ENCODE data around the gene KIF3B. TPM values are rescaled to one million over a fixed set of nuclear protein-coding genes. Genes with fewer than 3 reads are reported as not detected.

The KIF3B gene
- total and polyA plus RNA-seq, 2 of the 13 experiments (the other 11 are each of a cell fraction or from before 2014, with no cell fraction given) = 23.6 to 28.8 TPM

DNA sequence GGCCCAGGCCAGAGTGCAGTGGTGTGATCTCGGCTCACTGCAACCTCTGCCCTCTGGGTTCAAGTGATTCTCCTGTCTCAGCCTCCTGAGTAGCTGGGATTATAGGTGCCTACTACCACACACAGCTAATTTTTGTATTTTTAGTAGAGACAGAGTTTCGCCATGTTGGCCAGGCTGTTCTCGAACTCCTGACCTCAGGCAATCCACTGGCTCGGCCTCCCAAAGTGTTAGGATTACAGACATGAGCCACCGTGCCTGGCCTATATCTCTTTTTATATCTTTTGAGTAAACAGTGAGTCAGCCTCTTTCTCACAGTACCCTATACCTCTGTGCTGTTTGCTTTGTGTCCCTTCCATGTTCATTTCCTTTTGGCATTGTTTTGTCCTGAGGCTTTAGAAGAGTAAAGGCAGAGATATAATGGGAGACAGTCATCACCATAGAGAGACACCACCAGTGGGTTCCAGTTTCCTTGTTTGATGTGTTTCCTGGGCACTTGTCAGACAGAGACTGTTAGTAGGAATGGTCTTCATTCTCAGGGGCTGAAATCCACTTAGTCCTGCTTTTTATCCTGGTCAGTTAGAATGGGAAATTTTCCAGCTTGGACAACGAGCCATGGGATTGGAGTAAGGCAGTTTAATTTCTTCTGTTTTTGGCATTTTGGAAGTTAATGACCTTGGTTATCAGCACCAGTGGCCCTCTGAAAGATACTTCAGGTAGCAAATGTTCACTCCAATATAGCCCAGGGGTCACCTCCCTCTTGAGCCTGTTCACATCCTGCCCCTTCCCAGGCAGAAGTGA, 48.5 kb downstream of the KIF3B start (continued):
- TF ChIP-seq, protein P1, sequence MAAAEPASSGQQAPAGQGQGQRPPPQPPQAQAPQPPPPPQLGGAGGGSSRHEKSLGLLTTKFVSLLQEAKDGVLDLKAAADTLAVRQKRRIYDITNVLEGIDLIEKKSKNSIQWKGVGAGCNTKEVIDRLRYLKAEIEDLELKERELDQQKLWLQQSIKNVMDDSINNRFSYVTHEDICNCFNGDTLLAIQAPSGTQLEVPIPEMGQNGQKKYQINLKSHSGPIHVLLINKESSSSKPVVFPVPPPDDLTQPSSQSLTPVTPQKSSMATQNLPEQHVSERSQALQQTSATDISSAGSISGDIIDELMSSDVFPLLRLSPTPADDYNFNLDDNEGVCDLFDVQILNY (CRISPR knock-in tag; conservative IDR thresholded peaks at IDR 0.05) = no peak
- TF ChIP-seq, protein P2, sequence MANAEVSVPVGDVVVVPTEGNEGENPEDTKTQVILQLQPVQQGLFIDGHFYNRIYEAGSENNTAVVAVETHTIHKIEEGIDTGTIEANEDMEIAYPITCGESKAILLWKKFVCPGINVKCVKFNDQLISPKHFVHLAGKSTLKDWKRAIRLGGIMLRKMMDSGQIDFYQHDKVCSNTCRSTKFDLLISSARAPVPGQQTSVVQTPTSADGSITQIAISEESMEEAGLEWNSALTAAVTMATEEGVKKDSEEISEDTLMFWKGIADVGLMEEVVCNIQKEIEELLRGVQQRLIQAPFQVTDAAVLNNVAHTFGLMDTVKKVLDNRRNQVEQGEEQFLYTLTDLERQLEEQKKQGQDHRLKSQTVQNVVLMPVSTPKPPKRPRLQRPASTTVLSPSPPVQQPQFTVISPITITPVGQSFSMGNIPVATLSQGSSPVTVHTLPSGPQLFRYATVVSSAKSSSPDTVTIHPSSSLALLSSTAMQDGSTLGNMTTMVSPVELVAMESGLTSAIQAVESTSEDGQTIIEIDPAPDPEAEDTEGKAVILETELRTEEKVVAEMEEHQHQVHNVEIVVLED (CRISPR knock-in tag; IDR thresholded peaks at IDR 0.05; ENCODE audit: borderline replicate concordance) = no peak
- no peak for TF ChIP-seq TEAD2 (CRISPR knock-in tag; IDR thresholded peaks at IDR 0.05)
- TF ChIP-seq HOXA7 (CRISPR knock-in tag; IDR thresholded peaks at IDR 0.05) = no peak
- TF ChIP-seq ASH2L (IDR thresholded peaks at IDR 0.05; ENCODE audit: insufficient read length, low read depth, low read length) = peak; percentile 66
- no peak for TF ChIP-seq ZFP36 (IDR thresholded peaks at IDR 0.05; ENCODE audit: borderline replicate concordance, low read depth, low read length, partially characterized antibody)
- no peak for TF ChIP-seq ZNF616 (CRISPR knock-in tag; IDR thresholded peaks at IDR 0.05; ENCODE audit: low read depth)
- 0 out of 2 replicates have a peak, but pooled peaks have one; percentile 75 for TF ChIP-seq ZNF878 (CRISPR knock-in tag; IDR thresholded peaks at IDR 0.05)
- TF ChIP-seq, protein P3, sequence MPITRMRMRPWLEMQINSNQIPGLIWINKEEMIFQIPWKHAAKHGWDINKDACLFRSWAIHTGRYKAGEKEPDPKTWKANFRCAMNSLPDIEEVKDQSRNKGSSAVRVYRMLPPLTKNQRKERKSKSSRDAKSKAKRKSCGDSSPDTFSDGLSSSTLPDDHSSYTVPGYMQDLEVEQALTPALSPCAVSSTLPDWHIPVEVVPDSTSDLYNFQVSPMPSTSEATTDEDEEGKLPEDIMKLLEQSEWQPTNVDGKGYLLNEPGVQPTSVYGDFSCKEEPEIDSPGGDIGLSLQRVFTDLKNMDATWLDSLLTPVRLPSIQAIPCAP (CRISPR knock-in tag; IDR thresholded peaks at IDR 0.05; ENCODE audit: low read depth) = no peak; the same call in 1 of the 2 replicates
- no peak for TF ChIP-seq ZNF282 (IDR thresholded peaks at IDR 0.05; ENCODE audit: partially characterized antibody)
- TF ChIP-seq SIX1 (CRISPR knock-in tag; IDR thresholded peaks at IDR 0.05; ENCODE audit: borderline replicate concordance) = peak; percentile 74; the same call in 1 of the 2 replicates
- no peak for TF ChIP-seq TMF1 (CRISPR knock-in tag; IDR thresholded peaks at IDR 0.05; ENCODE audit: low read depth)
- TF ChIP-seq, protein P4, sequence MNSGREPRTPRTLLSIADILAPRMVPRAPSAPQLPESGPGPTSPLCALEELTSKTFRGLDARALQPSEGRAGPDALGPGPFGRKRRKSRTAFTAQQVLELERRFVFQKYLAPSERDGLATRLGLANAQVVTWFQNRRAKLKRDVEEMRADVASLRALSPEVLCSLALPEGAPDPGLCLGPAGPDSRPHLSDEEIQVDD (CRISPR knock-in tag; IDR thresholded peaks at IDR 0.05; ENCODE audit: borderline replicate concordance) = no peak
- peak; percentile 95 for TF ChIP-seq ZNF792 (CRISPR knock-in tag; IDR thresholded peaks at IDR 0.05)
- TF ChIP-seq ZFP36L1 (CRISPR knock-in tag; IDR thresholded peaks at IDR 0.05) = no peak; the same call in 1 of the 2 replicates
- no peak for TF ChIP-seq ZNF224 (CRISPR knock-in tag; IDR thresholded peaks at IDR 0.05)
- peak; percentile 45; the same call in 1 of the 2 replicates for TF ChIP-seq ZNF33A (CRISPR knock-in tag; IDR thresholded peaks at IDR 0.05; ENCODE audit: borderline replicate concordance)
- TF ChIP-seq ZNF496 (CRISPR knock-in tag; IDR thresholded peaks at IDR 0.05; ENCODE audit: insufficient replicate concordance) = no peak
- TF ChIP-seq ZNF3 (CRISPR knock-in tag; IDR thresholded peaks at IDR 0.05) = no peak
- TF ChIP-seq, protein P5, sequence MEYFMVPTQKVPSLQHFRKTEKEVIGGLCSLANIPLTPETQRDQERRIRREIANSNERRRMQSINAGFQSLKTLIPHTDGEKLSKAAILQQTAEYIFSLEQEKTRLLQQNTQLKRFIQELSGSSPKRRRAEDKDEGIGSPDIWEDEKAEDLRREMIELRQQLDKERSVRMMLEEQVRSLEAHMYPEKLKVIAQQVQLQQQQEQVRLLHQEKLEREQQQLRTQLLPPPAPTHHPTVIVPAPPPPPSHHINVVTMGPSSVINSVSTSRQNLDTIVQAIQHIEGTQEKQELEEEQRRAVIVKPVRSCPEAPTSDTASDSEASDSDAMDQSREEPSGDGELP (IDR thresholded peaks at IDR 0.05; ENCODE audit: borderline replicate concordance, low read depth) = no peak
- no peak; the same call in 1 of the 2 replicates for TF ChIP-seq SPEN (CRISPR knock-in tag; IDR thresholded peaks at IDR 0.05; ENCODE audit: low read depth)
- no peak for TF ChIP-seq ZNF234 (CRISPR knock-in tag; conservative IDR thresholded peaks at IDR 0.05)
- TF ChIP-seq KDM5A (IDR thresholded peaks at IDR 0.05; ENCODE audit: borderline replicate concordance, low read length) = no peak
- peak; percentile 99 for TF ChIP-seq JUNB (CRISPR knock-in tag; IDR thresholded peaks at IDR 0.05; ENCODE audit: borderline replicate concordance)
